Mononuclear cell (primary cell): ENCODE data around the gene RAP1B. TPM values are rescaled to one million over a fixed set of nuclear protein-coding genes. Genes with fewer than 3 reads are reported as not detected.

Experiments used
- H3K27me3 ChIP-seq: 2 replicates; pipeline ENCODE4 v1.6.0; 2011; ENCODE audit warnings: low read length, control low read depth; ENCODE audit not compliant: insufficient read depth
- H3K4me1 ChIP-seq: 2 replicates; pipeline ENCODE4 v1.5.1; 2011; ENCODE audit warnings: mild to moderate bottlenecking, low read length, control low read depth; ENCODE audit not compliant: insufficient read depth
- H3K4me3 ChIP-seq: 2 replicates; pipeline ENCODE4 v1.5.1; 2011; ENCODE audit warnings: mild to moderate bottlenecking, low read length, moderate library complexity
- H3K9me3 ChIP-seq: 2 replicates; pipeline ENCODE4 v1.5.1; 2011; ENCODE audit warnings: low read depth, mild to moderate bottlenecking, control low read depth, low read length
- total RNA-seq: library from RNA; depleted of rRNA; stranded (reverse); fragments of >200 nt; gene quantifications from one replicate; pipeline ENCODE4 v1.2.3, GENCODE V29; 2012

RAP1B gene
- total RNA-seq, 1 donor = 414 TPM

GRCh38 chr12:68686262-68686594 lies 75.5 kb downstream of the RAP1B start:
- no peaks in the 10 kb centered on the region for H3K9me3 ChIP-seq
- peak overlapping the region; percentile 94 for H3K4me3 ChIP-seq
- H3K4me1 ChIP-seq = peaks cover 9% of the 10 kb centered on the region
- no peaks in the 10 kb centered on the region for H3K27me3 ChIP-seq

- Histone ChIP-seq H3K4me1 (peaks cover 9% of the 10 kb centered on the region), H3K27me3 (no peaks in the 10 kb centered on the region), H3K4me3 (peak within 1 kb of the TSS; percentile 94), H3K9me3 (no peaks in the 10 kb centered on the region)
Measured at GRCh38 chr12:68686595-68687521, 76.2 kb downstream of the RAP1B start, which contains the start of gene NUP107. TSS of gene NUP107 (plus strand) at chr12:68686978. CDS start at chr12:68687066, 88 bp downstream.

- Histone ChIP-seq H3K4me1 (no peaks in the 10 kb centered on the region), H3K4me3 (no peak overlapping the region), H3K9me3 (no peaks in the 10 kb centered on the region), H3K27me3 (no peaks in the 10 kb centered on the region)
Measured at GRCh38 chr12:68695454-68695853, 84.8 kb downstream of the RAP1B start.

- H3K4me3 ChIP-seq = no peak overlapping the region
- H3K9me3 ChIP-seq = no peaks in the 10 kb centered on the region
- H3K4me1 ChIP-seq = no peaks in the 10 kb centered on the region
- no peaks in the 10 kb centered on the region for H3K27me3 ChIP-seq
Measured at GRCh38 chr12:68699486-68699885, 88.8 kb downstream of the RAP1B start.

Other genes starting within 250 kb of the RAP1B start
- 86.6 TPM for gene NUP107, start 76.1 kb downstream of the RAP1B start, total RNA-seq
- 1.4 TPM for gene SLC35E3, start 135.3 kb downstream of the RAP1B start, total RNA-seq
- 109 TPM for gene MDM2, start 197.3 kb downstream of the RAP1B start, total RNA-seq